K562 (cell line): ENCODE data around the gene SRPRA. TPM values are rescaled to one million over a fixed set of nuclear protein-coding genes. Genes with fewer than 3 reads are reported as not detected.

Source experiments
- CBX2 ChIP-seq: fragments of 200-600 bp; sonication (generic); IDR thresholded peaks from one replicate; pipeline ENCODE4 v1.6.1; 2012; ENCODE audit warnings: mild to moderate bottlenecking, low read length, inconsistent platforms; ENCODE audit not compliant: insufficient read depth, poor library complexity, severe bottlenecking
- CREBBP ChIP-seq: IDR thresholded peaks from one replicate; pipeline ENCODE4 v1.6.1; 2012; ENCODE audit warnings: low read depth, mild to moderate bottlenecking, control low read depth, inconsistent platforms, low read length
- HLTF ChIP-seq: fragments of 450-650 bp; IDR thresholded peaks from 2 replicates; pipeline ENCODE4 v1.6.1; 2016
- HNRNPUL1 ChIP-seq: fragments of 200-400 bp; formaldehyde crosslinking; IDR thresholded peaks from 2 replicates; pipeline ENCODE4 v1.6.1; 2017; ENCODE audit warnings: low read length
- LARP7 ChIP-seq: fragments of 450-650 bp; IDR thresholded peaks from 2 replicates; pipeline ENCODE4 v1.6.1; 2016
- PRPF4 ChIP-seq: fragments of 200-400 bp; formaldehyde crosslinking; IDR thresholded peaks from one replicate; pipeline ENCODE4 v1.6.1; 2017; ENCODE audit warnings: low read length, low read depth, mild to moderate bottlenecking; ENCODE audit not compliant: insufficient read depth, poor library complexity, severe bottlenecking
- RCOR1 ChIP-seq, 2 experiments: IDR thresholded peaks; 2 replicates each; pipeline ENCODE4 v1.6.1; 2012; ENCODE audit warnings: low read depth in 2 of 2, low read length in 2 of 2, borderline replicate concordance in 1 of 2, improper control_type of control experiment in 1 of 2
- SIN3A ChIP-seq, 2 experiments: fragments of 150-350 bp in 1 of 2; IDR thresholded peaks; 2 replicates each; pipeline ENCODE4 v1.6.1; 2011 to 2016; ENCODE audit warnings: borderline replicate concordance in 2 of 2, low read depth in 2 of 2, low read length in 2 of 2, mild to moderate bottlenecking in 2 of 2, moderate library complexity in 2 of 2; ENCODE audit not compliant: control insufficient read depth in 1 of 2
- SRSF1 ChIP-seq: fragments of 200-400 bp; formaldehyde crosslinking; IDR thresholded peaks from 2 replicates; pipeline ENCODE4 v1.6.1; 2017; ENCODE audit warnings: mild to moderate bottlenecking, low read depth, low read length, moderate library complexity
- TGIF2 ChIP-seq: sonication (generic); formaldehyde crosslinking; IDR thresholded peaks from 2 replicates; pipeline ENCODE4 v1.8.1; 2022; ENCODE audit warnings: mild to moderate bottlenecking, missing genetic modification reagents, moderate library complexity
- TOE1 ChIP-seq, 2 experiments: fragments of 450-650 bp in 1 of 2; sonication (generic) in 1 of 2; formaldehyde crosslinking in 1 of 2; IDR thresholded peaks; 2 replicates each; pipeline versions ENCODE4 v1.7.1 to v1.8.0; 2016 to 2022; ENCODE audit warnings: borderline replicate concordance in 2 of 2, mild to moderate bottlenecking in 2 of 2, antibody characterized with exemption in 1 of 2, inconsistent platforms in 1 of 2, low read depth in 1 of 2, missing genetic modification reagents in 1 of 2, moderate library complexity in 1 of 2
- ZNF224 ChIP-seq: sonication (generic); formaldehyde crosslinking; IDR thresholded peaks from 2 replicates; pipeline ENCODE4 v1.8.0; 2022; ENCODE audit warnings: mild to moderate bottlenecking, missing genetic modification reagents
- polyA plus RNA-seq, 8 experiments: library from polyadenylated mRNA; depleted of rRNA in 4 of 8; stranded (reverse) in 5 of 8; unstranded in 3 of 8; fragments of >200 nt; fragmentation: Nextera tagmentation in 2 of 8; fragmentation: Illumina TruSeq in 1 of 8; extraction: Ambion mirVana in 2 of 8; extraction: Trizol in 1 of 8; gene quantifications; 2 replicates each; pipeline versions ENCODE4 v1.2.1 to v1.2.3, GENCODE V29; 2011 to 2014; ENCODE audit warnings: inconsistent platforms in 1 of 8, missing spikeins in 1 of 8
- total RNA-seq, 7 experiments: library from RNA; depleted of rRNA in 6 of 7; stranded (reverse); fragments of >200 nt in 6 of 7; fragmentation: Illumina TruSeq in 2 of 7; extraction: Trizol in 2 of 7; gene quantifications; 2 replicates each; pipeline versions ENCODE4 v1.2.1 to v1.2.3, GENCODE V29; 2011 to 2021; ENCODE audit warnings: low replicate concordance in 1 of 7
- TF ChIP-seq, protein P1 (sequence below): sonication (generic); formaldehyde crosslinking; IDR thresholded peaks from 2 replicates; pipeline ENCODE4 v1.8.0; 2022; ENCODE audit warnings: mild to moderate bottlenecking, missing genetic modification reagents, borderline replicate concordance
- TF ChIP-seq, protein P2 (sequence below): fragments of 250-450 bp; sonication (Bioruptor Pico); IDR thresholded peaks from 2 replicates; pipeline ENCODE4 v1.4.0; 2020; ENCODE audit warnings: borderline replicate concordance
- TF ChIP-seq, protein P3 (sequence below): fragments of 250-450 bp; sonication (Bioruptor Pico); IDR thresholded peaks from 2 replicates; pipeline ENCODE4 v1.4.0; 2020; ENCODE audit warnings: mild to moderate bottlenecking, moderate library complexity
- TF ChIP-seq, protein P4 (sequence below): fragments of 450-650 bp; formaldehyde crosslinking; IDR thresholded peaks from 2 replicates; pipeline ENCODE4 v1.4.0; 2020; ENCODE audit warnings: mild to moderate bottlenecking, moderate library complexity

SRPRA gene
- total and polyA plus RNA-seq, 9 of the 15 experiments (the other 6 are each of a cell fraction or from before 2014, with no cell fraction given): 33.5 to 124 (median 80.0) TPM

DNA sequence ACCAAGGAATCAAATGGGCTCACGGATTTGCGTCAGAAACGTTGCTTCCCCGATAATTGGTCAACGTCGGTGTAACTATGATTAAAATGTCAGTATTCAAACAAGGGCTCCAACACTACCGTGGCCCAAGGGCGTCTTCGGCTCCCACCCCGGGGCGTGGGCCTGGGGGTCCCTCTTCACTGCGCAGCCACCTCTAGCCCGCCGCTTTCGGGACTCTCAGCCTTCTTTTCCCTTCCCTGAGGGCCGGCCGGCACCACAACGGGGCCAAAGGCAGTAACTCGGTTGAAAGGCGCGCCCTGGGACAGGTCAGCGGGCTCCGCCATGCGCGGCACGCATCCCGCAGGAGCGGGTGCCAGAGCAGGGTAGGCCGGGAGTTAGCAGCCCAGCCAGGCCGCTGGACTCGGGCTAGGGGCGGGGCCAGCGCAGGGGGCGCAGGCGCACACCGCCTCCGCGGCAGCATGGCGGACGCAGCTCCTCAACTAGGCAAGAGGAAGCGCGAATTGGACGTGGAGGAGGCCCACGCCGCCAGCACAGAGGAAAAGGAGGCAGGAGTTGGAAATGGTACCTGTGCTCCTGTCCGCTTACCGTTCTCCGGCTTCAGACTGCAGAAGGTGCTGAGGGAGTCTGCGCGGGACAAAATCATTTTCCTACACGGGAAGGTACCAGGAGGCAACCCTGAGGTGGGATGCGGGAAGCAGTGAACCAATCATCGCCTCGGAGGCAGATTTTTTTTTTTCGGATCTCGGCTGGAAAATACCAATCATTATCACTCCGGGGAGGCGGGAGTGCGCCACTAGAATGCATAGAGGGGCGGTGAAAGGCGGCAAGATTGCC is 35.1 kb upstream of the SRPRA start, which contains the start of gene DCPS (continued):
- TF ChIP-seq, protein P1, sequence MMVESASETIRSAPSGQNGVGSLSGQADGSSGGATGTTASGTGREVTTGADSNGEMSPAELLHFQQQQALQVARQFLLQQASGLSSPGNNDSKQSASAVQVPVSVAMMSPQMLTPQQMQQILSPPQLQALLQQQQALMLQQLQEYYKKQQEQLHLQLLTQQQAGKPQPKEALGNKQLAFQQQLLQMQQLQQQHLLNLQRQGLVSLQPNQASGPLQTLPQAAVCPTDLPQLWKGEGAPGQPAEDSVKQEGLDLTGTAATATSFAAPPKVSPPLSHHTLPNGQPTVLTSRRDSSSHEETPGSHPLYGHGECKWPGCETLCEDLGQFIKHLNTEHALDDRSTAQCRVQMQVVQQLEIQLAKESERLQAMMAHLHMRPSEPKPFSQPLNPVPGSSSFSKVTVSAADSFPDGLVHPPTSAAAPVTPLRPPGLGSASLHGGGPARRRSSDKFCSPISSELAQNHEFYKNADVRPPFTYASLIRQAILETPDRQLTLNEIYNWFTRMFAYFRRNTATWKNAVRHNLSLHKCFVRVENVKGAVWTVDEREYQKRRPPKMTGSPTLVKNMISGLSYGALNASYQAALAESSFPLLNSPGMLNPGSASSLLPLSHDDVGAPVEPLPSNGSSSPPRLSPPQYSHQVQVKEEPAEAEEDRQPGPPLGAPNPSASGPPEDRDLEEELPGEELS (CRISPR knock-in tag): no peak
- TF ChIP-seq, protein P2, sequence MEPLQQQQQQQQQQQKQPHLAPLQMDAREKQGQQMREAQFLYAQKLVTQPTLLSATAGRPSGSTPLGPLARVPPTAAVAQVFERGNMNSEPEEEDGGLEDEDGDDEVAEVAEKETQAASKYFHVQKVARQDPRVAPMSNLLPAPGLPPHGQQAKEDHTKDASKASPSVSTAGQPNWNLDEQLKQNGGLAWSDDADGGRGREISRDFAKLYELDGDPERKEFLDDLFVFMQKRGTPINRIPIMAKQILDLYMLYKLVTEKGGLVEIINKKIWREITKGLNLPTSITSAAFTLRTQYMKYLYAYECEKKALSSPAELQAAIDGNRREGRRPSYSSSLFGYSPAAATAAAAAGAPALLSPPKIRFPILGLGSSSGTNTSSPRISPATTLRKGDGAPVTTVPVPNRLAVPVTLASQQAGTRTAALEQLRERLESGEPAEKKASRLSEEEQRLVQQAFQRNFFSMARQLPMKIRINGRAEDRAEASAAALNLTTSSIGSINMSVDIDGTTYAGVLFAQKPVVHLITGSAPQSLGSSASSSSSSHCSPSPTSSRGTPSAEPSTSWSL (CRISPR knock-in tag): no peak
- no peak for TF ChIP-seq CREBBP
- TF ChIP-seq RCOR1 (IDR thresholded peaks at IDR 0.05; ENCODE audit: borderline replicate concordance in 1 of 2, low read depth in 2 of 2, low read length in 2 of 2): peak in 1 of 2 experiments; percentile 60; a peak in 1 of 4 replicates
- TF ChIP-seq, protein P3, sequence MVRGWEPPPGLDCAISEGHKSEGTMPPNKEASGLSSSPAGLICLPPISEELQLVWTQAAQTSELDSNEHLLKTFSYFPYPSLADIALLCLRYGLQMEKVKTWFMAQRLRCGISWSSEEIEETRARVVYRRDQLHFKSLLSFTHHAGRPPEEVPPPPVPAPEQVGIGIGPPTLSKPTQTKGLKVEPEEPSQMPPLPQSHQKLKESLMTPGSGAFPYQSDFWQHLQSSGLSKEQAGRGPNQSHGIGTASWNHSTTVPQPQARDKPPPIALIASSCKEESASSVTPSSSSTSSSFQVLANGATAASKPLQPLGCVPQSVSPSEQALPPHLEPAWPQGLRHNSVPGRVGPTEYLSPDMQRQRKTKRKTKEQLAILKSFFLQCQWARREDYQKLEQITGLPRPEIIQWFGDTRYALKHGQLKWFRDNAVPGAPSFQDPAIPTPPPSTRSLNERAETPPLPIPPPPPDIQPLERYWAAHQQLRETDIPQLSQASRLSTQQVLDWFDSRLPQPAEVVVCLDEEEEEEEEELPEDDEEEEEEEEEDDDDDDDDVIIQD (CRISPR knock-in tag): no peak
- 0 out of 2 replicates have a peak, but pooled peaks have one; percentile 48 for TF ChIP-seq SRSF1
- 0 out of 2 replicates have a peak, but pooled peaks have one; percentile 10 for TF ChIP-seq HLTF
- TF ChIP-seq TOE1 (IDR thresholded peaks at IDR 0.05; ENCODE audit: borderline replicate concordance): peak; percentile 75; the same call in 1 of the 2 replicates
- 0 out of 2 replicates have a peak, but pooled peaks have one; percentile 28 for TF ChIP-seq TOE1 (CRISPR knock-in tag; IDR thresholded peaks at IDR 0.05; ENCODE audit: borderline replicate concordance, low read depth)
- TF ChIP-seq HNRNPUL1: no peak
- no peak for TF ChIP-seq PRPF4
- no peak for TF ChIP-seq ZNF224 (CRISPR knock-in tag)
- no peak for TF ChIP-seq TGIF2 (CRISPR knock-in tag)
- TF ChIP-seq, protein P4, sequence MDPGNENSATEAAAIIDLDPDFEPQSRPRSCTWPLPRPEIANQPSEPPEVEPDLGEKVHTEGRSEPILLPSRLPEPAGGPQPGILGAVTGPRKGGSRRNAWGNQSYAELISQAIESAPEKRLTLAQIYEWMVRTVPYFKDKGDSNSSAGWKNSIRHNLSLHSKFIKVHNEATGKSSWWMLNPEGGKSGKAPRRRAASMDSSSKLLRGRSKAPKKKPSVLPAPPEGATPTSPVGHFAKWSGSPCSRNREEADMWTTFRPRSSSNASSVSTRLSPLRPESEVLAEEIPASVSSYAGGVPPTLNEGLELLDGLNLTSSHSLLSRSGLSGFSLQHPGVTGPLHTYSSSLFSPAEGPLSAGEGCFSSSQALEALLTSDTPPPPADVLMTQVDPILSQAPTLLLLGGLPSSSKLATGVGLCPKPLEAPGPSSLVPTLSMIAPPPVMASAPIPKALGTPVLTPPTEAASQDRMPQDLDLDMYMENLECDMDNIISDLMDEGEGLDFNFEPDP (CRISPR knock-in tag): no peak
- TF ChIP-seq LARP7: no peak
- TF ChIP-seq SIN3A (IDR thresholded peaks at IDR 0.05; ENCODE audit: borderline replicate concordance in 2 of 2, control insufficient read depth in 1 of 2, low read depth in 2 of 2, low read length in 2 of 2): peak in 1 of 2 experiments; percentile 23; a peak in 1 of 4 replicates
- no peak for TF ChIP-seq CBX2
